ENCODE data around the gene CMSS1.

DNA sequence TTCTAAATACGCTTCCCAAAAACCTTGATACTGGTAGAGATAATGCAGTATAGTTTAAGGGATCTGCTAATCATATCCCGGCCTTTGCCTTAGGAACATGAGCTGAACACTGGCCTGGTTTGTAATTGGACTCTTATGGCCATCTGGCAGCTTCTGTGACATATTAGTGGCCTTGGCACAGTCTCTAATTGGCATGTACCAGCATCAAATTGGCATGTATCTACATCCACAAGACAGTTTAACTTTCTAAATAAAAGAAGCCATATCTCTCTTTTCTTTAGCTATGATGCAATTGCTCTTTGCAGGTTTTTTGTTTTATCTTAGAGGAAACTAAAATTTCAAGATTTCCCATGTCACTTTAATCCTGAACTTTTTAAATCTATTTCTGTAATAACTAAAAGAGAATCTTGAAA, 341.3 kb downstream of the CMSS1 start:
- no peak for TF ChIP-seq POLR2A (IDR thresholded peaks at IDR 0.05)
- TF ChIP-seq, protein P1, sequence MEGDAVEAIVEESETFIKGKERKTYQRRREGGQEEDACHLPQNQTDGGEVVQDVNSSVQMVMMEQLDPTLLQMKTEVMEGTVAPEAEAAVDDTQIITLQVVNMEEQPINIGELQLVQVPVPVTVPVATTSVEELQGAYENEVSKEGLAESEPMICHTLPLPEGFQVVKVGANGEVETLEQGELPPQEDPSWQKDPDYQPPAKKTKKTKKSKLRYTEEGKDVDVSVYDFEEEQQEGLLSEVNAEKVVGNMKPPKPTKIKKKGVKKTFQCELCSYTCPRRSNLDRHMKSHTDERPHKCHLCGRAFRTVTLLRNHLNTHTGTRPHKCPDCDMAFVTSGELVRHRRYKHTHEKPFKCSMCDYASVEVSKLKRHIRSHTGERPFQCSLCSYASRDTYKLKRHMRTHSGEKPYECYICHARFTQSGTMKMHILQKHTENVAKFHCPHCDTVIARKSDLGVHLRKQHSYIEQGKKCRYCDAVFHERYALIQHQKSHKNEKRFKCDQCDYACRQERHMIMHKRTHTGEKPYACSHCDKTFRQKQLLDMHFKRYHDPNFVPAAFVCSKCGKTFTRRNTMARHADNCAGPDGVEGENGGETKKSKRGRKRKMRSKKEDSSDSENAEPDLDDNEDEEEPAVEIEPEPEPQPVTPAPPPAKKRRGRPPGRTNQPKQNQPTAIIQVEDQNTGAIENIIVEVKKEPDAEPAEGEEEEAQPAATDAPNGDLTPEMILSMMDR (IDR thresholded peaks at IDR 0.05), result no peak
- TF ChIP-seq POLR2AphosphoS5 (IDR thresholded peaks at IDR 0.05), result no peak
- TF ChIP-seq EP300 (IDR thresholded peaks at IDR 0.05), result no peak
